HG02840 (cell line): Measurements from ENCODE around the gene GLYATL2.

ENCODE experiments used
- ATAC-seq: cut with Tn5 transposase; IDR thresholded peaks from one replicate; pipeline ENCODE4 v1.9.1; 2021; ENCODE audit warnings: mild to moderate bottlenecking, moderate library complexity, moderate number of reproducible peaks; ENCODE audit not compliant: unreplicated experiment, low FRiP score

GLYATL2 gene

DNA sequence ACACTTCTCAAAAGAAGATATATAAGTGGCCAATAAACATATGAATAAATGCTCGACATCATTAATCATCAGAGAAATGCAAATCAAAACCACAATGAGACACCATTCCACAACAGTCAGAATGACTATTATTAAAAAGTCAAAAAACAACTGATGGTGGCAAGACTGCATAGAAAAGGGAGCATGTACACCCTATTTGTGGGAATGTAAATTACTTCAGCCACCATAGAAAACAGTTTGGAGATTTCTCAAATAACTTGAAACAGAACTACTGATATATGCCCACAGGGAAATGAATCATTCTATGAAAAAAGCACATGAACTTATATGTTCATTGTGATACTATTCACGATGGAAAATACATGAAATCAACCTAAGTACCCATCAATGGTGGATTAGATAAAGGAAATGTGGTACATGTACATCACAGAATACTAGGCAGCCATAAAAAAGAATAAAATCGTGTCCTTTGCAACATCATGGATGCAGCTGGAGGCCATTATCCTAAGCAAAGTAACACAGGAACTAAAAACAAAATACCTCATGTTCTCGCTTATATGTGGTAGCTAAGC, 42.4 kb downstream of the GLYATL2 start:
- ATAC-seq = no peak

- ATAC-seq = no peak
These were observed 43.2 kb downstream of the GLYATL2 start for GRCh38 chr11:58801302-58801701.

GRCh38 chr11:58796333-58796732, 48.2 kb downstream of the GLYATL2 start:
- ATAC-seq = no peak

GRCh38 chr11:58788355-58789023, 56.0 kb downstream of the GLYATL2 start:
- peak; percentile 80 for ATAC-seq

GRCh38 chr11:58787903-58788302, 56.6 kb downstream of the GLYATL2 start:
- no peak for ATAC-seq

- ATAC-seq = no peak
These were observed 57.8 kb downstream of the GLYATL2 start for GRCh38 chr11:58786693-58787092.

DNA sequence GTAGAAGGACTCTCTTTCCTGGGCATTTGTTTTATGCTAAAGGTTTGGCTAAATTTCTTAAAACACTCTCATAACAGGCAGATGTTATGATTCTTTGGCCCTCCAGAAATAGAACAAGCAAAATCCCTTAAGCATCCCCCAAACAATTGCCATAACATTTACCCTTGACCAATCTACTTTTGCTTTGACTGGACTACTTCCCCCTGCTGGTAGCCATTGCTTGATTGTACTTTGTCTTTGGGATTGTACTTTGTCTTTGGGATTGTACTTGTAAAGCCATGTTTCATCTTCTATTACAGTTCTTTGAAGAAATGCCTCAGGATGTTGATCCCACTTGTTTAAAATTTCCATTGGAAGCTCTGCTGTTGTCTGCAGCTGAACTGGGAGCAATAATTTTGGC, 59.5 kb downstream of the GLYATL2 start:
- no peak for ATAC-seq
